OCI-LY1 (cell line): ENCODE measurements around the gene RNF144A.

Experiments
- CTCF ChIP-seq: fragments of 200-600 bp; sonication (generic), shearing (Covaris generic); IDR thresholded peaks from 2 replicates; pipeline ENCODE4 v1.5.1; 2017; ENCODE audit warnings: mild to moderate bottlenecking, antibody characterized with exemption, low read length, moderate library complexity, mixed read lengths
- EZH2 ChIP-seq: fragments of 200-600 bp; sonication (generic), shearing (Covaris generic); IDR thresholded peaks from 2 replicates; pipeline ENCODE4 v1.8.0; 2017; ENCODE audit warnings: borderline replicate concordance, mixed run types, mild to moderate bottlenecking, antibody characterized with exemption, low read length, moderate library complexity, mixed read lengths

- no peak for TF ChIP-seq CTCF
- TF ChIP-seq EZH2 = no peak
Observed at GRCh38 chr2:6957031-6957714, 40.0 kb downstream of the RNF144A start.
